GM23338 (cell line): ENCODE results near the gene EIF2A.

Source experiments
- EZH2 ChIP-seq: fragments of 200-600 bp; sonication (generic); IDR thresholded peaks from one replicate; pipeline ENCODE4 v1.8.0; 2017; ENCODE audit warnings: antibody characterized with exemption, mild to moderate bottlenecking, low read depth; ENCODE audit not compliant: unreplicated experiment
- EZH2phosphoT487 ChIP-seq: fragments of 200-600 bp; sonication (generic); IDR thresholded peaks from one replicate; pipeline ENCODE4 v1.8.1; 2018; ENCODE audit warnings: antibody characterized with exemption; ENCODE audit not compliant: unreplicated experiment
- JUNB ChIP-seq: IDR thresholded peaks from one replicate; pipeline ENCODE4 v1.6.1; 2016; ENCODE audit warnings: antibody characterized with exemption; ENCODE audit not compliant: unreplicated experiment
- NANOG ChIP-seq: IDR thresholded peaks from 2 replicates; pipeline ENCODE4 v1.6.1; 2016; ENCODE audit warnings: antibody characterized with exemption, borderline replicate concordance
- POLR2AphosphoS5 ChIP-seq: IDR thresholded peaks from 2 replicates; pipeline ENCODE4 v1.6.1; 2016; ENCODE audit warnings: antibody characterized with exemption, low read depth
- TF ChIP-seq, protein P1 (sequence below), 2 experiments: fragments of 200-600 bp in 1 of 2; sonication (generic) in 1 of 2; conservative IDR thresholded peaks; 2 replicates each; pipeline versions ENCODE4 v1.5.1 to v1.6.1; 2016 to 2017; ENCODE audit warnings: antibody characterized with exemption in 2 of 2, low read depth in 2 of 2, mild to moderate bottlenecking in 2 of 2, moderate library complexity in 1 of 2
- TF ChIP-seq, protein P2 (sequence below): IDR thresholded peaks from 2 replicates; pipeline ENCODE4 v1.6.1; 2016; ENCODE audit warnings: antibody characterized with exemption
- TF ChIP-seq, protein P3 (sequence below): IDR thresholded peaks from one replicate; pipeline ENCODE4 v1.6.1; 2018; ENCODE audit warnings: antibody characterized with exemption; ENCODE audit not compliant: unreplicated experiment

DNA sequence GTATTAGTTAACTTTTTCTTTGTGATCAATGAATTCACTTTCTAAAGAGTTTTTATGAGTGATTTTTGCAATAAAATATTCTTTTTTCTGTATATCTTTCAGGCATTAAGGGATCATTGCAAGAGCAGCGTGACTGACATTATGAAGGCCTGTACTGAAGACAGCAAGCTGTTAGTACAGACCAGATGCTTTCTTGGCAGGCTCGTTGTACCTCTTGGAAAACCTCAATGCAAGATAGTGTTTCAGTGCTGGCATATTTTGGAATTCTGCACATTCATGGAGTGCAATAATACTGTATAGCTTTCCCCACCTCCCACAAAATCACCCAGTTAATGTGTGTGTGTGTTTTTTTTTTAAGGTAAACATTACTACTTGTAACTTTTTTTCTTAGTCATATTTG is 81.0 kb downstream of the EIF2A start:
- TF ChIP-seq, protein P1, sequence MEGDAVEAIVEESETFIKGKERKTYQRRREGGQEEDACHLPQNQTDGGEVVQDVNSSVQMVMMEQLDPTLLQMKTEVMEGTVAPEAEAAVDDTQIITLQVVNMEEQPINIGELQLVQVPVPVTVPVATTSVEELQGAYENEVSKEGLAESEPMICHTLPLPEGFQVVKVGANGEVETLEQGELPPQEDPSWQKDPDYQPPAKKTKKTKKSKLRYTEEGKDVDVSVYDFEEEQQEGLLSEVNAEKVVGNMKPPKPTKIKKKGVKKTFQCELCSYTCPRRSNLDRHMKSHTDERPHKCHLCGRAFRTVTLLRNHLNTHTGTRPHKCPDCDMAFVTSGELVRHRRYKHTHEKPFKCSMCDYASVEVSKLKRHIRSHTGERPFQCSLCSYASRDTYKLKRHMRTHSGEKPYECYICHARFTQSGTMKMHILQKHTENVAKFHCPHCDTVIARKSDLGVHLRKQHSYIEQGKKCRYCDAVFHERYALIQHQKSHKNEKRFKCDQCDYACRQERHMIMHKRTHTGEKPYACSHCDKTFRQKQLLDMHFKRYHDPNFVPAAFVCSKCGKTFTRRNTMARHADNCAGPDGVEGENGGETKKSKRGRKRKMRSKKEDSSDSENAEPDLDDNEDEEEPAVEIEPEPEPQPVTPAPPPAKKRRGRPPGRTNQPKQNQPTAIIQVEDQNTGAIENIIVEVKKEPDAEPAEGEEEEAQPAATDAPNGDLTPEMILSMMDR (conservative IDR thresholded peaks at IDR 0.05; ENCODE audit: low read depth in 2 of 2): no peak
- TF ChIP-seq EZH2phosphoT487: no peak
- no peak for TF ChIP-seq POLR2AphosphoS5
- TF ChIP-seq EZH2: no peak
- TF ChIP-seq, protein P2, sequence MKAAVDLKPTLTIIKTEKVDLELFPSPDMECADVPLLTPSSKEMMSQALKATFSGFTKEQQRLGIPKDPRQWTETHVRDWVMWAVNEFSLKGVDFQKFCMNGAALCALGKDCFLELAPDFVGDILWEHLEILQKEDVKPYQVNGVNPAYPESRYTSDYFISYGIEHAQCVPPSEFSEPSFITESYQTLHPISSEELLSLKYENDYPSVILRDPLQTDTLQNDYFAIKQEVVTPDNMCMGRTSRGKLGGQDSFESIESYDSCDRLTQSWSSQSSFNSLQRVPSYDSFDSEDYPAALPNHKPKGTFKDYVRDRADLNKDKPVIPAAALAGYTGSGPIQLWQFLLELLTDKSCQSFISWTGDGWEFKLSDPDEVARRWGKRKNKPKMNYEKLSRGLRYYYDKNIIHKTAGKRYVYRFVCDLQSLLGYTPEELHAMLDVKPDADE: no peak
- TF ChIP-seq NANOG: no peak
- TF ChIP-seq JUNB: no peak
- TF ChIP-seq, protein P3, sequence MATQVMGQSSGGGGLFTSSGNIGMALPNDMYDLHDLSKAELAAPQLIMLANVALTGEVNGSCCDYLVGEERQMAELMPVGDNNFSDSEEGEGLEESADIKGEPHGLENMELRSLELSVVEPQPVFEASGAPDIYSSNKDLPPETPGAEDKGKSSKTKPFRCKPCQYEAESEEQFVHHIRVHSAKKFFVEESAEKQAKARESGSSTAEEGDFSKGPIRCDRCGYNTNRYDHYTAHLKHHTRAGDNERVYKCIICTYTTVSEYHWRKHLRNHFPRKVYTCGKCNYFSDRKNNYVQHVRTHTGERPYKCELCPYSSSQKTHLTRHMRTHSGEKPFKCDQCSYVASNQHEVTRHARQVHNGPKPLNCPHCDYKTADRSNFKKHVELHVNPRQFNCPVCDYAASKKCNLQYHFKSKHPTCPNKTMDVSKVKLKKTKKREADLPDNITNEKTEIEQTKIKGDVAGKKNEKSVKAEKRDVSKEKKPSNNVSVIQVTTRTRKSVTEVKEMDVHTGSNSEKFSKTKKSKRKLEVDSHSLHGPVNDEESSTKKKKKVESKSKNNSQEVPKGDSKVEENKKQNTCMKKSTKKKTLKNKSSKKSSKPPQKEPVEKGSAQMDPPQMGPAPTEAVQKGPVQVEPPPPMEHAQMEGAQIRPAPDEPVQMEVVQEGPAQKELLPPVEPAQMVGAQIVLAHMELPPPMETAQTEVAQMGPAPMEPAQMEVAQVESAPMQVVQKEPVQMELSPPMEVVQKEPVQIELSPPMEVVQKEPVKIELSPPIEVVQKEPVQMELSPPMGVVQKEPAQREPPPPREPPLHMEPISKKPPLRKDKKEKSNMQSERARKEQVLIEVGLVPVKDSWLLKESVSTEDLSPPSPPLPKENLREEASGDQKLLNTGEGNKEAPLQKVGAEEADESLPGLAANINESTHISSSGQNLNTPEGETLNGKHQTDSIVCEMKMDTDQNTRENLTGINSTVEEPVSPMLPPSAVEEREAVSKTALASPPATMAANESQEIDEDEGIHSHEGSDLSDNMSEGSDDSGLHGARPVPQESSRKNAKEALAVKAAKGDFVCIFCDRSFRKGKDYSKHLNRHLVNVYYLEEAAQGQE: no peak
